MCF 10A (cell line): ENCODE measurements around the gene ACVR1C. TPM values are rescaled to one million over a fixed set of nuclear protein-coding genes. Genes with fewer than 3 reads are reported as not detected.

Experiments used
- BruUV-seq: library from RNA; stranded (reverse); fragments of 400-500 nt; replicated peaks from 2 replicates; lab custom pipeline; 2021; lab: Mats Ljungman, UMichigan
- CTCF ChIA-PET: fragments of 300-600 bp; sonication (Branson Sonifier 250); formaldehyde crosslinking; extraction: SDS; loops from one replicate; lab custom pipeline; 2021; ENCODE audit warnings: antibody characterized with exemption, inconsistent platforms; lab: Yijun Ruan, JAX
- POLR2A ChIA-PET: fragments of 300-600, 350-650 bp; sonication (Branson Sonifier 250); formaldehyde crosslinking; extraction: SDS; loops from one replicate; lab custom pipeline; 2020; ENCODE audit warnings: antibody characterized with exemption, inconsistent platforms; lab: Yijun Ruan, JAX
- DNase-seq: peaks from one replicate; pipeline ENCODE4 v3.0.0-alpha.2; 2018; ENCODE audit not compliant: unreplicated experiment
- H3K27ac Mint-ChIP-seq: one replicate; pipeline ENCODE4 v1.8.0; 2022; ENCODE audit warnings: mild to moderate bottlenecking, low read depth, mixed read lengths; ENCODE audit not compliant: unreplicated experiment
- H3K27me3 Mint-ChIP-seq: one replicate; pipeline ENCODE4 v1.8.0; 2022; ENCODE audit warnings: mixed read lengths; ENCODE audit not compliant: insufficient read depth, unreplicated experiment
- H3K36me3 Mint-ChIP-seq: one replicate; pipeline ENCODE4 v1.8.0; 2022; ENCODE audit warnings: mild to moderate bottlenecking, moderate library complexity, mixed read lengths; ENCODE audit not compliant: insufficient read depth, unreplicated experiment
- H3K4me1 Mint-ChIP-seq: one replicate; pipeline ENCODE4 v1.8.0; 2022; ENCODE audit warnings: mixed read lengths; ENCODE audit not compliant: insufficient read depth, unreplicated experiment
- H3K4me3 Mint-ChIP-seq: one replicate; pipeline ENCODE4 v1.8.0; 2022; ENCODE audit warnings: mild to moderate bottlenecking, moderate library complexity, mixed read lengths; ENCODE audit not compliant: unreplicated experiment
- H3K9me3 Mint-ChIP-seq: one replicate; pipeline ENCODE4 v1.8.0; 2022; ENCODE audit warnings: mixed read lengths; ENCODE audit not compliant: unreplicated experiment
- intact Hi-C: fragments of 100-400 bp; cut with micrococcal nuclease; formaldehyde crosslinking; loops from 2 replicates; pipeline ENCODE4 v1.14.1; 2022
- total RNA-seq: library from RNA; stranded (reverse); gene quantifications from 2 replicates; pipeline ENCODE4 v1.2.3, GENCODE V29; 2022
- TF ChIP-seq, protein P1 (sequence below): fragments of 200-600 bp; IDR thresholded peaks from one replicate; pipeline ENCODE4 v1.8.0; 2022; ENCODE audit warnings: antibody characterized with exemption, mild to moderate bottlenecking; ENCODE audit not compliant: unreplicated experiment

Gene ACVR1C
- total RNA-seq, 1 experiment from 2014 or later, result 0.12 TPM

DNA sequence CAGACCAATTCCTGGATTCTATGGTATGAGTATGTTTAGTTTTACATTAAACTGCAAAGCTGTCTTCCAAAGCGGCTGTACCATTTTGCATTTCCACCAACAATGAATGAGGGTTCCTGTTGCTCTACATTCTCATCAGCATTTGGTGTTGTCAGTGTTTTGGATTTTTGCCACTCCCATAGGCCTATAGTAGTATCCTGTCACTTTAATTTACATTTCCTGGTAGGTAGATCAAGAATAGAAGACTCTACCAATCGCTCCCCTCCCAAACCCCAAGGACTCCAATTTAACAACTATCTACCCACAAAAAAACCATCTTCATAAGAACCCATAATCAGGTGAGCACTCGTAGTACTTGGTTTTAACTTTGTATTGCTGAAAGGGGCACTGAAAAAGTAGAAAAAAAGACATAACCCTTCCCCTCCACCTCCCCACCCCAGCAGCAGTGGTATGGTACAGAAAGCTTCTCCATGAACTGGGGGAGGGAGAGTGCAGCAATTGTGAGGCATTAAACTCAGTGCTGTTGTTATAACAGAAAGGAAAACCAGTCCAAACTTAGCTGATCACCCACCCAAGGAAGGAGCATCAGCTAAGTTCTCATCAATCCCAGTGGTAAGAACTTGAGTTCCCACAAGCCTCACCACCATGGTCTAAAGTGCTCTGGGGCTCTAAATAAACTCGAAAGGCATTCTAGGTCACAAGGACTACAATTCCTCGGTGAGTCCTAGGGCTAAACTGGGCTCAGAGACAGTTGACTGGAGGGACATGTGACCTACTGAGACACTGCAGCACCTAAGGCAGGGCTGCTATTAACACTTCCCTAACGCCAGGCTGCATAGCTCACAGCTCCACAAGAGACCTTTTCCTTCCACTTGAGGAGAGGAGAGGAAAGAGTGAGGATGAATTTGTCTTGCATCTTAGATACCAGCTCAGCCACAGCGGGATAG is 149.3 kb downstream of the ACVR1C start:
- H3K36me3 Mint-ChIP-seq, result no peaks in the 10 kb centered on the region
- DNase-seq, result no peak
- H3K27me3 Mint-ChIP-seq, result no peaks in the 10 kb centered on the region
- no peak overlapping the region for H3K27ac Mint-ChIP-seq
- no peak overlapping the region for H3K4me3 Mint-ChIP-seq
- intact Hi-C loops, result no loop called here
- POLR2A ChIA-PET, result no interaction called here
- H3K4me1 Mint-ChIP-seq, result peaks cover 20% of the 10 kb centered on the region
- no TSS peak for BruUV-seq
- H3K9me3 Mint-ChIP-seq, result no peaks in the 10 kb centered on the region
- CTCF ChIA-PET, result interaction anchor here (0.6 to 2.7 kb wide), 6 partner anchors 9 to 152 kb away, joined by 3 to 12 read pairs (median 4); no protein-coding TSS in a partner anchor
- TF ChIP-seq, protein P1, sequence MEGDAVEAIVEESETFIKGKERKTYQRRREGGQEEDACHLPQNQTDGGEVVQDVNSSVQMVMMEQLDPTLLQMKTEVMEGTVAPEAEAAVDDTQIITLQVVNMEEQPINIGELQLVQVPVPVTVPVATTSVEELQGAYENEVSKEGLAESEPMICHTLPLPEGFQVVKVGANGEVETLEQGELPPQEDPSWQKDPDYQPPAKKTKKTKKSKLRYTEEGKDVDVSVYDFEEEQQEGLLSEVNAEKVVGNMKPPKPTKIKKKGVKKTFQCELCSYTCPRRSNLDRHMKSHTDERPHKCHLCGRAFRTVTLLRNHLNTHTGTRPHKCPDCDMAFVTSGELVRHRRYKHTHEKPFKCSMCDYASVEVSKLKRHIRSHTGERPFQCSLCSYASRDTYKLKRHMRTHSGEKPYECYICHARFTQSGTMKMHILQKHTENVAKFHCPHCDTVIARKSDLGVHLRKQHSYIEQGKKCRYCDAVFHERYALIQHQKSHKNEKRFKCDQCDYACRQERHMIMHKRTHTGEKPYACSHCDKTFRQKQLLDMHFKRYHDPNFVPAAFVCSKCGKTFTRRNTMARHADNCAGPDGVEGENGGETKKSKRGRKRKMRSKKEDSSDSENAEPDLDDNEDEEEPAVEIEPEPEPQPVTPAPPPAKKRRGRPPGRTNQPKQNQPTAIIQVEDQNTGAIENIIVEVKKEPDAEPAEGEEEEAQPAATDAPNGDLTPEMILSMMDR, result no peak

GRCh38 chr2:157477919-157478318 is 150.7 kb downstream of the ACVR1C start:
- no TSS peak for BruUV-seq
- intact Hi-C loops, result no loop called here
- Mint-ChIP-seq H3K9me3 (no peaks in the 10 kb centered on the region), H3K4me3 (no peak overlapping the region), H3K27me3 (no peaks in the 10 kb centered on the region), H3K27ac (no peak overlapping the region), H3K36me3 (no peaks in the 10 kb centered on the region), H3K4me1 (peaks cover 20% of the 10 kb centered on the region)
- POLR2A ChIA-PET, result no interaction called here
- CTCF ChIA-PET, result interaction anchor here (1.8 kb wide), 1 partner anchor 150 kb away, joined by 5 read pairs; no protein-coding TSS in a partner anchor
- TF ChIP-seq, protein P1, result no peak
- DNase-seq, result no peak

GRCh38 chr2:157476953-157477709 is 151.5 kb downstream of the ACVR1C start:
- peak overlapping the region; percentile 33 for H3K27ac Mint-ChIP-seq
- peak; percentile 38 for DNase-seq
- H3K4me3 Mint-ChIP-seq, result no peak overlapping the region
- BruUV-seq, result no TSS peak
- H3K4me1 Mint-ChIP-seq, result peaks cover 20% of the 10 kb centered on the region
- POLR2A ChIA-PET, result no interaction called here
- no peaks in the 10 kb centered on the region for H3K9me3 Mint-ChIP-seq
- CTCF ChIA-PET, result interaction anchor here (0.9 to 1.8 kb wide), 3 partner anchors 12 to 273 kb away, joined by 3 to 5 read pairs (median 5); no protein-coding TSS in a partner anchor
- H3K36me3 Mint-ChIP-seq, result no peaks in the 10 kb centered on the region
- no peaks in the 10 kb centered on the region for H3K27me3 Mint-ChIP-seq
- intact Hi-C loops, result no loop called here
- TF ChIP-seq, protein P1, result no peak

Other genes with a start within 250 kb of the ACVR1C start
- 0.19 TPM in 1 of 2 replicates, not detected in the other for gene CYTIP, start 184.8 kb downstream of the ACVR1C start, total RNA-seq
- gene ACVR1, start 247.5 kb upstream of the ACVR1C start, total RNA-seq, result 26.4 and 41.4 TPM in 2 replicates